HUDEP-2 (cell line): Measurements from ENCODE around the gene PCCA.

Source experiments
- DNase-seq, 76 experiments: peaks; one replicate each; lab custom pipeline; 2025; ENCODE audit not compliant: unreplicated experiment in 76 of 76; lab: John Stamatoyannopoulos, UW

Gene PCCA

DNA sequence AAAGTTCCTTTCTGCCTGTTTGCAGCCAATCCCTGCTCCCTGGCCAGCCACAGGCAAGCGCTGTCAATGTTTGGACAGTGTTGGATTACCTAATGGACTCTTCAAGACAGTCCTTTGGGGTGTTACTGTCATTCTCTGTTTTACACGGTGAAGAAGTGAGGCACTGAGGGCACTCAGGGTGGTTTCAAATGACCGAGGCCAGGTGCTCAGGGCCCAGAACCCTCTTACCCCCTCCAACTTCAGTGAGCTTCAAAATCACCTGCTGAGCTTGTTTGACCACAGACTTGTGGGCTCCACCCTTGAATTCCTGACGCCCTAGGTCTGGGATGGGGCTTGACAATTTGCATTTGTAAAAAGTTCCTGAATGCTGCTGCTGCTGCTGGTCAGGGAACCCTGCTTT, 401.8 kb downstream of the PCCA start:
- no peak for DNase-seq

DNA sequence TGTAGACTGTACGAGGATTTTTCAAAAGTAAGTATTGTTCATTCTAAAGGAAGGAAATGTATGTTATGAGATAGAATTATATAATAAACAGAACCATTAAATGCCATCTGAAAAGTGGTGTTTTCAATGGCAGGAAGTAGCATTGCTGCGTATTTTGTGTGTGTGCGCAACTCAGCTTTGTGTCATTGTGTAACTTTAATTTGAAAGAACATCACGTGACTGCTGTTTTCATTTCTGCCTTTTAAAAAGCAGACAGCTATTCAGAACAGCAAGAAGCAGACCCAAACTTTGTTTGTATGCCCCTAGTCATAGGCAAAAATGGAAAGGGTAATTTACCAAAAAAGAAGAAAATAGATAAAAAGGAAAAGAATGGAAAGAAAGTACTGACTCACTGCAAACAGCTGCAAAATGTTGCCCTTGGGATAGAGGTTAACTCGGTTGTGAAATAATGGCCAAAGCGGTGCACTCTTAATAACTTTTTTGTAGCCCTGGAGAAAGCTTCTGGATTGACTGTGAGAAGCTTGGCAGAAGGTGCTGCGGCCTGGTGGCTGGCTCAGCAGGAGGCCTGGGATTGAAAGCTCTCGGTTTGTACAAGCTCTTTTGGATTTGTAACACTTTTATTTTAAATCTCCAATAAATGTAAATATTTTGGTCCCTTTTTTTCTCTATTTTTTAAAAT, 402.4 kb downstream of the PCCA start:
- no peak for DNase-seq

DNA sequence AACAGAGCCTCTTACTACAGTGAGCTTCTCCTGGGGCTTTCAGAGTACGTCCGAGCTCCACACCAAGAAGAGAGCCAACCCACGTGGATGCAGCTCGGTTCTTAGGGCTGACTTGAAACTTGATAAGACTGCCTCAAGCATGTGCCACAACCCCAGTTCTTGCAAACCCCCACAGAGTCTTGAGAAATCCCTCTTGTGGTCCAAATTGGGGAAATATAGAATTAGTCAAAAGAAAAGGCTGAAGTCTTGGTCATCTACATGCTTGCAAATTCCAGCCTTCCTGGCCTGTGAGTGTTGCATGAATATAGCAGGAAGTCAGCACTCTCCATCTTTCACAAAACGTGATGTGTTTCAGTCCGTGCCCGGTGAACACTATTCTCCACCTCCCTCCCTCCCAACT, 404.5 kb downstream of the PCCA start:
- no peak for DNase-seq

DNA sequence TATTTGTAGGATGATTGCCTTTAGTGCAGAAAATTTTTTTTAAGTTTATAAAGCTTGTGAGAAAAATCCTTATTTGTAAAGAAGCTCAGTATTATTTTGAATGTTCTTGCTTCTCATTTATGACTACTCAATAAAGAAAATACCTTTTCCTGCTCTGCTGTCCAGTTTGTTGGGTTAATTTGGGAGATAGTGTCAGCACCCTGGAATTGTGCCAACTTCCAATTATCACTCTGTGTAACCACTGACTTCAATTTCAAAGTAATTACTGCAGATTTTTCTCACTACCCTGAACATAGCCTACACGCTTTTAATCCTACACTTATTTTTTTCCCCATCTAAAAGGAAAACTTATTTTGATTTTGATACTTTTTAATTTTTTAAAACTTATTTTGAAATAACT, 406.6 kb downstream of the PCCA start:
- no peak for DNase-seq

DNA sequence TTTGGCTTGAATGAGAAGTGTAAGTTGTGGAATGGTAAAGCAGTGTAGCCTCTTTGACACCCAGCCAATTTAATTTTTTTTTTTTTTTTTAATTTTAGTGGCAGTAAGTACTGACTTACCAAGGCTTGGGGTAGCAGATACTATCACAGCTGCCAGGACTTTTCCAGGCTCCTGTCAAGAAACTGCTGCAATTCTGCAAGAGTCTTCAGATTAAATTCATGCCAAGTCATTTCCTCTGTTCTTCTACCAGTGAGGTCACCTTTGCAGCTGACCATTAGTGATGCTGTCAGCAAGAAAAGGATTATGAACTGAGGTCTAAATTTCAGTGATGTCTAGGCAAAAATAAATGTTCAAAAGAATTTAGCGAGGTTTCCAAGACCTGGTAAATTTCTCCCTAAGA, 408.5 kb downstream of the PCCA start:
- DNase-seq, result peak in 1 of 76 experiments; percentile 4

DNA sequence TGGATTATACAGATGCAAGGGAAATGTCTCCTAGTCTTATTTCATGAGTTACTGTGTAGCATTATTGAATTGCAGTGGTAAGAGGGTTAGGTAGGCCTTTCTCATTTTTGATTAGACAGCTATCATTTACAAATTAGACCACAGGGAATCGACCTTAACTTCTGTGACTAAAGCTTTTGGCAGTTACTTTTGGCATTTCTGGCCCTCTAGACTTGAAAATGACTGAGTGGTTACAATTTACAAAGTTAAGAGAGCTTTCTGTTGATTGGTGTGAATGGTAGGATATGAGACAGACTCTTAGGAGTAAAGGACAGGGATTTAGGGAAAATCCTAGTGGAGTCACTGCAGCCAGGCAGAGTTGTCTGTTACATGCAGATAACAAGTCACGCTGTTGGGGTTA, 413.6 kb downstream of the PCCA start:
- DNase-seq, result no peak

DNA sequence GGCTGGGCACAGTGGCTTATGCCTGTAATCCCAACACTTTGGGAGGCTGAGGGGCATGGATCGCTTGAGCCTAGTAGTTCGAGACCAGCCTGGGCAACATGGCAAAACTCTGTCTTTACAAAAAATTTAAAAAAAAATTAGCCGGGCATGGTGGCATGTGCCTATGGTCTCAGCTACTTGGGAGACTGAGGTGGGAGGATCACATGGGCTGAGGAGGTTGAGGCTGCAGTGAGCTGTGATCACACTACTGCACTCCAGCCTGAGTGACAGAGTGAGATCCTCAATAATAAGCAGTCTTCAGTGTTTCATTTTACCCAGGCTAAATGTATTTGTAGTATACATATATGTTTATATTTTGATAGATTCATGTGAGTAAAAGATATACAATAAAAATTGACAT, 414.7 kb downstream of the PCCA start:
- DNase-seq, result no peak

DNA sequence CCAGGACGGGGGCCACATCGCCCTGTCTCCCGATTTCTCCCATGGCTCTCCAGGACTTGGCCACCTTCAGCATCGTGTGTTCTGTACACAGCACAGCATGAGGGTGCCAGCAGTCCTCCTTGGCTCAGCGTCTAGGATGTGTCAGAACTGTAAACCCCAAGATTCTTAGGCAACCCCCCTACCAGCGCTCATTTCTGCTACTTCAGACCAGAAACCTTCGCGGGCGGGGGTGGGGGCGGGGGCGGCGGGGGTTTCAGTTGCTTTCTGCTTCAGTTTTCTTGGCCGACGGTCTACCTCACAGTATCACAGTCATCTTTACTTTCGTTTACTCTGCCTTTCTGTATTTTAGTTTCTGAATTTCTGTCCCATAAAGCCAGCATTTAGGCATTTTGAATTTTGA, 417.3 kb downstream of the PCCA start:
- DNase-seq, result no peak

DNA sequence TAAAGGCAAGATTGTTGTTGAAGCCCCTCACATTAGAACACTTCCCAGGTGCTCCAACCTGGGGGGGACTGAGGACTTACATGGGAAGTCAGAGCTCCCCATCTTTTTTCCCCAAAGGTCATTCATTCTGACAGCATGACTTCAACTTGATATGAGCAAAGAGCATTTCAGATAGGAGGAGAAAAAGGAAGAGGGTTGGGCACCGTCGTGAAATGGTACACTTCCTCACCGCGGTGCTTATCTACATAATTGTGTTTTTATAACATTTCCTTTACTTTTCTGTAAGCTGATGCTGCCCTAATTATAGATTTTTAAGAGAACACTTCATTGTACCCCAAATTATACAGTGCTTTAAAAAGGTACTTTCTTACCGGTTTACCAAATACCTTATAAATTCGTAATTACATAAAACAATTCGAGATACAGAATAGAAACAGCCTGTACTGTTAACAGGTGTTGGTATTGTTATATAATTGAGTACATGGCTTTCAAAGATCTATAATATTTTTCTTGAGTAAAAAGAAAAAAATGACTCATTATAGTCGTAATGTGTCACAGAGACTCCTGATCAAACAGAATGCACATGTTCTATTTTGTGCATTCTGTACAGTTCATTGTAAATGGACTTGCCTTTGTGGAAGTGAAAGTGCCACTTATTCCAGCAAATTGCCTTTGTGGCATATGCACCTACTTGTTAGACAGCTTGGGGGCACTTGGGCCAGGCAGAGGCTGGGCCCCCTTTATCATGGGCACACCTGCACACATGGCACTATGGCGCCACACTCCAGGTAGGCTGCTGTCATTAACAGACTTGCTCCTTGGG, 417.9 kb downstream of the PCCA start:
- no peak for DNase-seq

DNA sequence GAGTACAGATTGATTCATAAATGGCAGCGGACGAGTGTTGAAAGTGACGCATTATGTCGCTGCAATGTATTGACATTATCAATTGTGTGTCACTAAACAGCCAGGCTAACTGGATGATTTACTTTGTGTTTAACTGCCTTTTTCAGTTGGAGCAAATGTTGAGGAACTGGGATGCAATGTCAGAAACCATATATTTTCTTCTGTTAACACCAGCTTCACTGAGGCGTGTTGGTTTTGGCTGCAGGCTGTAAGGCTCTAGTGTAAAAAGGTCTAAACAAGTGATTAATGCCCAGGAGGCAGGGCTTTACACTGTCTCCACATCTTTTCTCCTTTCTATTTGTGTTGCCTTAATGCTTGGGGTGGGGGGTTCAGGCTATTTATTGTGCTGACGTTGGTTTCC, 419.6 kb downstream of the PCCA start:
- no peak for DNase-seq

DNA sequence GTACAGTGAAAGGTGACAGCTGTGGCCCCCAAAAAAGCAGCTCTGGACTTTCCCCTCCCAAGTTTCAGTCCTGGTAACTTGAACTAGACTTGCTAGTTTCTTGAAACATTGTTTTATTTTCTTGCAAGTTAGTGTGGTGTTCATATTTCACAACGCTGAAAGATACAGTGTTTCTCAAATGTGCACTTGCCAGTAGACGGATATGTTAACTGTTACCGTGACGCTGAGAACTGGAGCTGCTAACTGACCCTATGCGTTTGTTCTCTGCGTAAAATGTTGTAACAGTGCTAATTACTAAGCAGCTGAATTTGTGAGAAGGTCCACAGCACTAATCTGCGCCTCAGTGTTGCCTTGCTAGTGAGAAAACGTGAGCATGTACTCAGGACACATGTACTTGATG, 420.1 kb downstream of the PCCA start:
- no peak for DNase-seq

DNA sequence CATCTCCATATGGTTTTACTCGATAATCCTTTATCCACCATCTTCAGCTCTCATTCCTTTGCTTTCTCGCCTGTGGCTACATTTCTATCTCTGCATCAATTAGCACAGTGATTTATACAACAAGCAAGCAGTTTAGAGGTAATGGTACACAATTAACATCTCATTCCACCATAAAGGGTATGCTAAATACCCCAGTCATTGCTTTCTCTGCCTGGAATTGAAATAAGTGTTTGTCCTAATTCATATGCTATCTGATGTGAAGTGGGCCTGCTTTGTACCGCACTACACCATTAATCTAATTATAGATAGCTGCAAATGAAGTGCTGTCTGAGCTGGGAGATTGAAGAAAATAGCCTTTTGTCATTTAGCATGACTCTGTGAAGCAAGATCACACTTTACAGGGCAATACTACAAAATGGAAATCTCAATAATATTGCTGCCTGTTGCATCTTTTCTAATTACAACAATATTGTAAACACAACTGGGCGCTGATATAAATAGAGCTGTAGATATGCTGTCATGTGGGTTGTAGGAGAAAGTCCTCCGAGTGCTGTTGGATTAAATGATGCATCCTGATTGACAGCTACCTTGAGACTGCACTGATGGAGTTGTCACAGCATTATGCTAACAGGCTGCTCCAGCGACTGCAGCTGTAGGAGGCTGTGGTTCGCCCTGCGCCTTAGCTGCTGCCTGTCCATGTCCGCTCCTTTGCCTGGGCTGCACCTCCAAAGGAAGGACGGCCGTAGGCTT, 421.5 kb downstream of the PCCA start:
- DNase-seq, result no peak

DNA sequence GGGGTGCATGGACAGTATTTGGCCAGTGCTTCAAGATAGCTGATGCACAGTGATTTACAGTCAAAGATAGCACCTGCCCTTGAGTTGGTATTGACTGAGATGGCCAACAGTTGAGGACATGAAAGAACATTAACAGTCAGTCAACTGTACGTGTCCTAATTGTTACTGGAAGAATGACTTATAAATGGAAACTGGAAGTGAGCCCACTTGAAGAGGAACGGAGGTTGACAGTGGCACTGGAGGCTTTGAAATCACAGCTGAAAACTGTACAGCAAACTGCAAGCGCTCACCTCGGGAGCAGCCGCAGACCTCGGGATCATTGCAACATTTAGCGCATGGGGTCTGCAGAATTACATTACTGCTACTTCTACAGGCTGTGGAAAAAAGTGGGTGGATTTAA, 422.6 kb downstream of the PCCA start:
- no peak for DNase-seq

DNA sequence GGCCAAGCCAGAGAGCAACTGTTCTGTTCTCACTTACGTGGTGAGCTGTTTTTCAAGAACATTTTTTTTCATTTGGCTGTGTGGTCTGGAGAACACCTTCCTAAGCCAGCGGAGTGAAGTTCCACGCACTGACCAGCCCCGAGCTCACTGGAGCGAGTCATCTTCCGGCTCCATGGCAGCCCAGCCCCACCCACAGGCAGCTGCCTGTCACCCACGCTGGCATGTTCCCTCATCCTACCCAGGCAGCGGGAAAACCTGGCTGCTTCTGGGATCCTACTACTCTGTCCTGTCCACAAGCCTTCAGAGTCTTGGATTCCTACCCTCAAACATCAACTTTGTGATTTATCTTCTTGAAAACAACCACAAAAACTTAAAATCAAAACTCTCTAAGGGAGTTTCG, 423.5 kb downstream of the PCCA start:
- DNase-seq, result no peak

DNA sequence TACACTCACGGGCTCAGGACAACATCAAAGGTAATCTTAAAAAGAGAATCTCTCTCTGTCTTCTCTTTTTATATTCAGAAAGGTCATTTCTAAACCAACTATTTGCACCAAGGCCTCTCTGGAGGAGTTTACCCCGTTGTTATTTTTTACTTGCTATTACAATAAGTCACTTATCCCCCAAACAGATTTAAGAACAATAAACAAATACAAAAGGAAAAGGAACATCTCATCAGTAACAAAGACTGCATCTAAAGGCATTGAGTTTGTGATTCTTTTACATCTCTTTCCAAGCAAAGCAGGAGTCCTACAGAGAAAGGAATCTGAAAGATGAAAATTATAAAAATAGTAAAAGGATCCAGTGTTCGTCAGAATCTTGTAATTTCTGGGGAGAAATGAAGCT, 424.3 kb downstream of the PCCA start:
- DNase-seq, result no peak

DNA sequence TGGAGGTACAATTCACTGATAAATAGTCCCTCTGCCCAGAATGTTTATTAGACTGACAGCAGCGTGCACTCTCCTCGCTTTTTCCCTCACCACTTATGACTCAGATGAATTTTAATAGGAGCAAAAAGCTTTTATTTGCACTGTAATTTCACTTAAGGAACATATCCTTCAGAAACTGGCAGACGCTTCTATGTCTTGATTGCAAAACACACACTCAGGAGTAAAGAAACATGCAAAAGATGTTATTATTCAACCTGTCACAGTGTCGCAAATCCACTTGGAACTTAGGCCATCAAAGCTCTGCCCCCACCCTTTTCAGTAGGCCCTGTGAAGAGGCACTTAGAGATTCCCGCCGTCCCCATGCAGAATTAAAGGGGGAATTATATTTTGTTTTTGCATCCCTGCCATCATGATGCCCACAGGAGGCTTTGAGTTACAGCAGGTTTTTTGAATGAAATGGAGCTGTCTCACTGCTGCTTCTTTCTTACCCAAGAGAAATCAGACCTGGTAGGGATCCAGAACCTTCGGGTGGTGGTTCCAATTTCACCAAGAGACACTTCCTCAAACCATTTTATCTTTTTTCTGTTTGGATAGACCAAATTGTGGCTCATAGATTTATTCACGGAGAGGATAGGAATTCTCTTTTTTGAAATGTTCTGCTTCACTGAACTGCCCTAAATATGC, 425.2 kb downstream of the PCCA start:
- DNase-seq, result no peak

DNA sequence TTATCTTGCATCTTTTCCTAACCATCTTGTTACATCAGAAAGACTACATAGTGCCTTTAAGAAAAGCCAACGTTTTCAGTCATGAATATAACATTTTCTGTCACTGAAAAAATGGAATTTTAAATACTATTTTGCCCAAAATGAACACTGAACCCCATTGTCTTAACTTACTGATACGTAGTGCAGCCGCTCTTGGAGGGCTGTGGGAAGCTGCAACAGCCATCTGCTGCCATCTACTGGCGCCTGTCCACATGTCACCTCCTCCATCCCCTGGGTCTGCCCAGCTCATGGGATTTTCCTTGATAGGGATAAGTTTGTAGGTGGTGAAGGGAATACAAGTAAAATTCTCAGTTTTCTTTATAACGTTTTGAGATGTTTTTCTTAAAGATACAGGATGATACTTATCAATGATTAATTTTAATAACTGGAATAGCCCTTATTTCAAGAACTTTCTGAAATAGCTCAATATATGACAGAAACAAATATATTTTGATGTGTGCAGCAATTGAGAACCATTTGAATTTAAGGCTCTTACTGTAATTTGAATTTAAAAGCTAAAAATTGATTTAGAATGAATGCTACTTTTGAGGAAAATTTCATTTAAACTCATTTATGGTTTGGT, 426.0 kb downstream of the PCCA start:
- DNase-seq, result peak in 53 of 76 experiments; percentile 1 to 63 (median 33)

DNA sequence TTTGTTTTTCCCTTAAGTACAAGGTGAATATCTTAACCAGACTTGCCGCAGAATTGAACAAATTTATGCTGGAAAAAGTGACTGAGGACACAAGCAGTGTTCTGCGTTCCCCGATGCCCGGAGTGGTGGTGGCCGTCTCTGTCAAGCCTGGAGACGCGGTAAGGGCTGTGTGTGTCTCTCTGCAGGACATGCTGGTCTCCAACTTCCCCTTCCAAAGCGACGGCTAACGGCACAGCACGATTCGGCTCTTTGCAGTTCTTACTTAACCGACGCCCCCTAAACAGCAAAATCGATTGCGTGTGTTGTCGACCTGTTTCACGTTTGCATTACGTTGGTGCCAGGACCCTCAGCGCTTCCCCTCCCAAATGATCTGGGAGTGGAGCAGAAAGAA, 426.5 kb downstream of the PCCA start:
- no peak for DNase-seq

DNA sequence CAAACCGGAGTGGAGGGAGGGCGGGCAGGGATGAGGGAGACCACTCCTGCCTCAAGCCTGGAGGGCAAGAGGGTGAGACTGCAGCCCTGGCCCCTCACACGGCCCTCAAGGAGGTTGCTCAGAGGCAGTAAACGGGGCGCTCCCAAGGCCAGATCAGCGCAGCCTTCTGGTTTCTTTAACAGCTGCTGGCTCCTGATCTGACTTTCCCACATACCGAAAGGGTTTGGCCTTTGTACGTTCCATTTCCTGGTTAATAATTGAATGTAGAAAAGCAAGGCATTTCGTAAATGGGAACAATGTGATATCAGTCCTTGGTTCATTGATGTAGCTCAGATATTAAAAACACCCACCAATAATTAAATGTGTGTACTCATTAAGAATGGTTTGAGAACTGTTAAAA, 428.2 kb downstream of the PCCA start:
- DNase-seq, result no peak

DNA sequence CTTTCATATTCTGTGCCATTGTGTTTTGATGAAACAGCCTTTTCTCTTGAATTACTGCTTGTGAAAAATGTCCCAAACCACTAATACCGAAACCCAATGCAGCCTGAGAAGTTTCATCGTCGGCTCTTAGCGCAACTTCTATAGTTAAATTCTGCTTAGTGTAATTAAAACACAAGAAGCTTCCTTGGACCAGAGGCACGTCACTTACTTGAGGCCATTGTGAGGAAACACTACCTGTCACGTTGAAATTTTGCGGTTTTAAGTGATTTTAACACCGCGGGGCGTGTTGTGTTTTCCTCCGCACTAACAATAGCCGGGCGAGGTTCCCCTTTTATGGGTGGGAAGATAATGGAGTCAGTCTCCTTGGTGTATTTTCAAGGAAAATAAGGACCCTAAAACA, 428.8 kb downstream of the PCCA start:
- DNase-seq, result no peak
